Right kidney (tissue), 9 donors: ENCODE results near the gene OSBPL9.

ENCODE experiments used
- DNase-seq: peaks from one replicate; pipeline ENCODE4 v3.0.0-alpha.2; 2016
- long read RNA-seq, 8 donors: transcript quantifications; one replicate each; lab custom pipeline, GENCODE V29; 2026

The OSBPL9 gene, protein sequence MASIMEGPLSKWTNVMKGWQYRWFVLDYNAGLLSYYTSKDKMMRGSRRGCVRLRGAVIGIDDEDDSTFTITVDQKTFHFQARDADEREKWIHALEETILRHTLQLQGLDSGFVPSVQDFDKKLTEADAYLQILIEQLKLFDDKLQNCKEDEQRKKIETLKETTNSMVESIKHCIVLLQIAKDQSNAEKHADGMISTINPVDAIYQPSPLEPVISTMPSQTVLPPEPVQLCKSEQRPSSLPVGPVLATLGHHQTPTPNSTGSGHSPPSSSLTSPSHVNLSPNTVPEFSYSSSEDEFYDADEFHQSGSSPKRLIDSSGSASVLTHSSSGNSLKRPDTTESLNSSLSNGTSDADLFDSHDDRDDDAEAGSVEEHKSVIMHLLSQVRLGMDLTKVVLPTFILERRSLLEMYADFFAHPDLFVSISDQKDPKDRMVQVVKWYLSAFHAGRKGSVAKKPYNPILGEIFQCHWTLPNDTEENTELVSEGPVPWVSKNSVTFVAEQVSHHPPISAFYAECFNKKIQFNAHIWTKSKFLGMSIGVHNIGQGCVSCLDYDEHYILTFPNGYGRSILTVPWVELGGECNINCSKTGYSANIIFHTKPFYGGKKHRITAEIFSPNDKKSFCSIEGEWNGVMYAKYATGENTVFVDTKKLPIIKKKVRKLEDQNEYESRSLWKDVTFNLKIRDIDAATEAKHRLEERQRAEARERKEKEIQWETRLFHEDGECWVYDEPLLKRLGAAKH
- long read RNA-seq, donor 1, transcript OSBPL9-222 (21 exons, 2,210 nt) = major isoform, 6 of 15 reads
- long read RNA-seq, donor 1, partial matches to known transcripts = 0 of 15 reads
- long read RNA-seq, donor 1, other reads (novel, unspliced or antisense) = 0 of 15 reads
- long read RNA-seq, donor 2, partial matches to known transcripts = 45 of 53 reads
- long read RNA-seq, donor 2, other reads (novel, unspliced or antisense) = 0 of 53 reads
- long read RNA-seq, donor 3, partial matches to known transcripts = 52 of 74 reads
- long read RNA-seq, donor 3, other reads (novel, unspliced or antisense) = 14 of 74 reads
- long read RNA-seq, donor 4, partial matches to known transcripts = 106 of 145 reads
- long read RNA-seq, donor 4, other reads (novel, unspliced or antisense) = 28 of 145 reads
- long read RNA-seq, donor 5, partial matches to known transcripts = 130 of 153 reads
- long read RNA-seq, donor 5, other reads (novel, unspliced or antisense) = 12 of 153 reads
- long read RNA-seq, donor 6, transcript OSBPL9-203 (24 exons, 2,893 nt) = major isoform, 6 of 134 reads
- long read RNA-seq, donor 6, partial matches to known transcripts = 103 of 134 reads
- long read RNA-seq, donor 6, other reads (novel, unspliced or antisense) = 20 of 134 reads
- long read RNA-seq, donor 7, partial matches to known transcripts = 256 of 269 reads
- long read RNA-seq, donor 7, other reads (novel, unspliced or antisense) = 5 of 269 reads
- long read RNA-seq, donor 8, partial matches to known transcripts = 90 of 108 reads
- long read RNA-seq, donor 8, other reads (novel, unspliced or antisense) = 10 of 108 reads

DNA sequence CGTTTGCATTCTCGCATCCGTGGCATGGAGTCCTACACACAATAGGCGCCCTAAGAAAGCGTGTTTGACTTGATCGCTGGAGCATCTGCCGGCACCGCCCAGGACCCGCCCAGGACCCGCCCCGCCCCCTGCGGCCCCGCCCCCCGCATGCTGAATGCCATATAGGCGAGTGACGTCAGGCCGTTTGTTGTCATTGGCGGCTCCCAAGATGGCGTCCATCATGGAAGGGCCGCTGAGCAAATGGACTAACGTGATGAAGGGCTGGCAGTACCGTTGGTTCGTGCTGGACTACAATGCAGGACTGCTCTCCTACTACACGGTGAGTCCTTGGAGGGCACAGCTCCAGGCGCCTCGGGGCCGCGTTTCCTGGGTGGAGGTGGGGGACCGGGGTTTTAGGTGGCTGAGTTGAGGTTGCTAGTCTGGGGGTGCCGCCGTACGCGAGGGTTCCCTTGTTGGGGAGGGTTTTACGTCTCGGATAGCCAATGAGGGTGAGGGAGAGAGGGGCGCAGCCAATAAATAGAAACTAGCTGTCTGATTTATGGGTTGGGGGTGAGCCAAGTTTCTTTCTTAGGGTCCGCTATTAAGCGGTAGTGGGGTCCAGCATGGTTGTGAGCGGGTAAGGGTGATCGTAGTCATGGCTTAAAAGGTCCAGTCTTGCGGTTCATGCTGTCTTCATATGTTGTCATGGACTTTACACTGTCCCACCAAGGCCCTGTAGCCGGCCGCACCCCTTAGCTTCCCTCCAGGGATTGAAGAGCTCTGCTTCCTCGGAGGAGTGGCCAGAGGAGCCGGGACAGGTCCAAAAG is at the start of gene OSBPL9:
Gene OSBPL9 (plus strand): TSS at position 190 of the 806 bp plus-strand sequence. CDS start 19 bp downstream, at position 209.
- DNase-seq = peak; percentile 98

DNA sequence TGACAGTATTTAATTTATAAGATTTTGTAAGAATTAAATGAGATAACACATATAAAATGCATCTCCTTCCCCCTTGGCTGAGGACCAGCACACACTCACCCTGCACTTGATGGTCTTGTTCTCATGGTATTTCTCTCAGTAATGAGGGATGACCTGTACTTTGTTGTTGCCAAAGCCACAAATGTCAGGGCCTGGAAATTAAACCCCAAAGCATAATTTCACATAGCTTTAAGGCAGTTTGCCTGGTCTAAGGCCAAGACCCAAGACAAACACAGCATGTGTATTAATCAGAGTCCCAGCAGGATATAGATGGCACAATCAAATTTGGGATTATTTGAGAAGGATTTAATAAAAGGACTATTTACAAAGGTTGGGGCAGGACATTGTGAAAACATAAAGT is 49.2 kb upstream of the OSBPL9 start:
- no peak for DNase-seq

DNA sequence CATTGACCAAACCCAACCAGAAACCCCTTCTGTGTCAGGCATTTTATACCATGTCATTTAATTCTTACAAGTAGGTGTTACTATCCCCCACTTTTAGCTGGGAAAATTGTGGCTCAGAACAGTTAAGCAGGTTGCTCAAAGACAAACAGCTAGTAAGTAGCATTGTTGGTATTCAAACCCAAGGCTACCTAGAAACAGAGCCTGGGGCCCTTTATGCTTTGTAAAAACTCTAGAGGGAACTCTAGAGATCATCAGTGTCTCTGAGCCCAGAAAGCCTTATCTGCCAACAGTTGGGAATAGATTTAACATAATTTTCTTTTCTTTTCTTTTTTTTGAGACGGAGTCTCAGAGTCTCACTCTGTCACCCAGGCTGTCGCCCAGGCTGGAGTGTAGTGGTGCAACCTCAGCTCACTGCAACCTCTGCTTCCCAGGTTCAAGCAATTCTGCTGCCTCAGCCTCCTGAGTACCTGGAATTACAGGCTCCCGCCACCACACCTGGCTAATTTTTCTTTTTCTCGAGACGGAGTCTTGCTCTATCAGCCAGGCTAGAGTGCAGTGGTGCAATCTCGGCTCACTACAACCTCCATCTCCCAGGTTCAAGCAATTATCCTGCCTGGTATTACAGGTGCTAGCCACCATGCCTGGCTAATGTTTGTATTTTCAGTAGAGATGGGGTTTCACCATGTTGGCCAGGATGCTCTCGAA is 48.5 kb upstream of the OSBPL9 start:
- DNase-seq = no peak

DNA sequence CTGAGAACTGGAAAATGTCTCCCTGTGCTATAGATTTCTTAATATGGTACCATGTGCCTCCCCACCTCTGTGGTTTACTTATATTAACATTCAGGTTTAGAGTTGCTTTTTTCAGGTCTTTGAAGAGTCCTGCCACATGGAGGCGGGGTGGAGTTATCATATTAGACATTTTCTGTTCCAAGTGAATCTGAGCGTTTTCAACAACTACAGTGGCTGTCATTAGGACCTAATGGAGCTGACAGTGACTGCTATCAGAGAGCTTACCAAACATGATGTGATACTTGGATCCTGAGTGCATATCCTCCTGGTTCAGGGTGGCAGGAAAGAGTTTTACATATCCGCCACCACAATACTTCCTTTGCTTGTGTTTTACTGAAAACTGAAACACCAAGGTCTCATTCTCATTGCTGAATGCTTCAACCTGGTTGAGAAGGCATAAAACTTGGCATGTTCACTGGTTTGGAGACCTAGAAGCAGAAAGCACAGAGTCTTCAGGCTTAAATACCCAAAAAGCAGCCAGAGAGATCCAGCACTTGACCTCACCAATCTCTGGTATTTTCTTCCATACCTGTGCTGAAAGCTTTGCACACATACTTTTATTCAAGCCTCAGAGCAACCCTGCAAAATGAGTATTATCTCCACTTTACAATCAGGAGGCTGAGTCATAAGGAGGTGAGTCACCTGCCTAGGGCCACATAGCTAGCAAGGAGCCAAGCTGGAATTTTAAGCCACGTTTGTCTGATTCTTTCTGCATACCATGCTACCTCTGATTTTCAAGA is 47.4 kb upstream of the OSBPL9 start:
- no peak for DNase-seq

DNA sequence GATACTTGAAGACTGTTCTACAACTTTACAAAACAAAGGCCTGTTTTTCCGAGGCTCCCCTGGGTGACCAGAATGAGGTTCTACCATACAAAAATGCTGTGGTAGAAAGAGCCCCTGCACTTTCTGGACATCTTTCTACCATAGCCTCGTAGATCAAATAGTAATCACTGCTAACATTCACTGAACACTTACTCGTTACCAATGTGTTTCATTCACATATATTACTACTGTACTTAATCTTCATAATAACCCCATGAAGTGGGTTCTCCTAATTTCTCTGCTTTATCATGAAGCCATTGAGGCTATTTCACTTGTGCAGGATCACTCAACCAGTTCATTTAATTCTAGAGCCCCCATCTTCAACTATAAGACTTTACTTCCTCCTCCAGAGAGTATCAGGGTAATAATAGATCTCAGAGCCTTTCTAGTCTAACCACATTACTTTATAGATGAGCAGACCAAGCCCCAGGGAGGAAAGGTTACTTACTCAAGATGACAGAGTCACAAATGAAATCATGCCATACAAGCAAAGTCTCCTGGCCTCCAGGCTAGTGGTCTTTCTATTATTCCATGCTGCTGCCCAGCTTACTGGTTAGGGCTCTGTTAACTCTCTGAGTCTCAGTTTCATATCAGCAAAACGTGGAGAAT is 46.7 kb upstream of the OSBPL9 start:
- DNase-seq = no peak

DNA sequence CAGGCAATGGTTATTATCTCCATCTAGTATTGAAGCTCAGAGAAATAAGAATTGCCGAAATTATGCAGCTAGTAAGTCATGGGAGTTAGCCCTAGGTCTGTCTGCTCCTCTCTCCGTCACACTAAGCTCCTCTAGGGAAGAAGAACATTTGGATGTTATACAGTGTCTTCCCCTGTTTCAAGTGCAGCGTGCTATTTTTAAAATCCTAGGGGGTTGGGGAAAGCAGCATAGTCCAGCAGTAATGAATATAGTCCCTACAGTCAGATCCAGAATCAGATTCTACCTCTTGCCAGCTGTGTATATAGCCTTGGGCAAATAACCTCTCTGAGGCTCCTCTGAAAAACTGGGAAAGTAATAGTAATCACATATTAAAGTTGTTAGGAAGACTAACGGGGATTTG is 44.5 kb upstream of the OSBPL9 start:
- no peak for DNase-seq

DNA sequence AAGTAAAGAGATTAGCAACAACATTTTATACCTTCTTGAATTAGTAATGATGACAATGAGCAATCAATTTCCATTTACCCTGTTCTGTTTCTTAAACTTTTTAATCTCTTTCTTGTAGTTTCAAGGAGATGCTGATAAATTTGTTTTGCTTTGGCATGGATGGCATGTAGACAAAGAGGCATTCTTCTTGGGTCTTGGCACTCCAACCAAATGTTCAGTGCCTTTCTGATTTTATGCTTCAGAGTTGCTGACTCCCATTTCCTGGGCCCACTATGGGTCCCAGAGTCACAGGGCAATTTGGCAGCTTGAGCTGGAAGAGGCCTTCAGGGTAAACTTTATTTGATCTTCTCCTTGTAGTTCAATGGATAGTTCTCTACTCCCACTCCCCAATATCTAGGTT is 42.1 kb upstream of the OSBPL9 start:
- no peak for DNase-seq

DNA sequence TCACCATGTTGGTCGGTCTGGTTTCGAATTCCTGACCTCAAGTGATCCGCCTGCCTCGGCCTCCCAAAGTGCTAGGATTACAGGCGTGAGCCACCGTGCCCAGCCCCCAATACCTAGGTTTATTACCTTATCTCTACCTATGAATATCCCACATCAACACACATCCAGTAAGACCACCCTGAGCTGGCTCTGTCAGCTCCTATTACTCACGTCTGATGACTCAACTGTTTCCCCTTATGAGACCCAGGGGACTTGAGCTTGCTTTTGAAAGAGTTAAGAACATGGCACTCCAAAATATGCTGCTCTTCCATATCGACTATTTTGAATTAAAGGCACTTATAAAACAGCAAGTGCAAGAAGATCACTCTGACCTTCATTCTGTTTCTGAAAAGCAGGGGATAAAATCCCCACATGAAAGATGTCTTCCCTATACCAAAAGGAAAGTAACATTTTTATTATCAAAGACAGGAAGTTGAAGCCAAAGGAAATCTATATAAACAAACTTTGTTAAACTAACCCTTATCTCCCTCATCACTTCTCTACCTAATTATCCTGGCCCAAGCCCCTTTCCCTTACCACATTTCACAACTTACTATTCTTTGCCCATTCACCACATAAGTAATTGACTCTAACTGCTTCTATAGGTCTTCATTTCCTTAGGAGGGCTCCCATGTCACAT is 41.3 kb upstream of the OSBPL9 start:
- DNase-seq = no peak

DNA sequence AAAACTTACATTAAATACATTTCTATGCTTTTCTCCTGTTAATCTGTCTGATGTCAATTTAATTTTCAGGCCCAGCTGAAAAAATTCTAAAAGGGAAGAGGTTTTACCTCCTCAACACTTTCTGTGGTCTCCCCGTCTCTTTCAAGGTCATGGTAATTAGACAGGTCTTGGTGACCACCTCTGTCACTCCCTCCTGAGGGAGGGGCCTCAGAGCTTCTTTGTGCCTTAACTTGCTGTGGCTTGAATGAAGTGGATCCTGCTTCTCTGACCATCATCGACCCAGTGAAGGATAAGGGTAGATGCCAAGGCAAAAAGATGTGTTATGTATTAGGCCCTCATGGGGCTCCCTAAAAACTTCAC is 40.8 kb upstream of the OSBPL9 start:
- DNase-seq = no peak

DNA sequence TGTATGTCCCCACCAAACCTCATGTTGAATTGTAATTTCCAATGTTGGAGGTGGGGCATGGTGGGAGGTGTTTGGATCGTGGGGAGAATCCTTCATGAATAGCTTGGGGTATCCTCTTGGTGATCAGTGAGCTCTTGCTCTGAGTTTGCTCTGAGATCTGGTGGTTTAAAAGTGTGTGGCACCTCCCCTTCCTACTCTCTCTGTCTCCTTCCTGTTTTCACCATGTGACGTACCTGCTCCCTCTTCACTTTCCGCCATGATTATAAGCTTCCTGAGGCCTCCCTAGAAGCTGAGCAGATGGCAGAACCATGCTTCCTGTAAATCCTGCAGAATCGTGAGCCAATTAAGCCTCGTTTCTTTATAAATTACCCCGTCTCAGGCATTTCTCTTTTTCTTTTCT is 40.0 kb upstream of the OSBPL9 start:
- no peak for DNase-seq

DNA sequence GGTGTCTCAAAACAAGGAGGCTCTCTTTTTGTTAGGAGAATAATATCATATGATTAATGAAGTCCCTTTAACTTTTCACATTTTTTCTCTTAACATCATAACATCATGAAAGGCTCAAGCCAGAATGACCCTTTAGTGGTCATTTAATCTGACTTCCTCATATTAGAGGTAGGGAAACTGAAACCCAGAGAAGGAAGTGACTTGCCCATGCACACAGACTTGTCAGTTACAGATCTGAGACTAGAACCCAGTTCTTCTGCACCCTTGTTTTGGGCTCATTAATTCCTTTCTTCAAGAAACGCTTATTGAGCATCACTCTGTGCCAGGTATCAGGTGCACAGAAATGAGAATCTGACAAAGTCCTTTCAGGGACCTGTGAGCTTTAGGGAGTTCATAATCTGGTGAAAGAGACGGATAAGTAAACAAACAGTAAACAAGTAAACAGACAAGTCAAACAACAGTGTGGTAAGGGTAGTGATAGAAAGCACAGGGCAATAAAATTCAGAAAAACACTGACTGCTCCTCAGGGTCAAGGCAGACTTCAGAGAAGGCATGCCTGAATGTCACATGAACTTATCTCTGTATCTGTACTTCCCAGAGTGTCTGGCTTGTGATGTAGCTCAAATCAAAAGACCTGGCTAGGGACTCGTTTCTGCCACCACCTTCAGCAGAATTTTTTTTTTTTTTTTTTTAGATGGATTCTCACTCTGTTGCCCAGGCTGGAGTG is 38.3 kb upstream of the OSBPL9 start:
- DNase-seq = no peak

DNA sequence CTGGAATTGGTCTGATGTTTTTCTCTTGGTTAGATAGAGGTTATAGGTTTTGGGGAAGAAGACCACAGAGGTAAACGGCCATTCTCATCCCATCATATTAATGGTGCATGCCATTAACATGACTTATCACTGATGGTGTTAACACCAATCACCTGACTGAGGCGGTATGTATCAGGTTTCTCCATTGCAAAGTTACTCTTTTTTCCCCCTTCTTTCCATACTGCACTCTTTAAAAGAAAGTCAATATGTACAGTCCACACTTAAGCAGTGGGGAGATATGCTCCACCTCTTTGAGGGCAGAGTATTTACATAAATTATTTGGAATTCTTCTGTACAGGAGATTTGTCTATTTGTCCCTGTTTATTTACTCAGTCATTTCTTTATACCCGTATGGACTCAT is 35.7 kb upstream of the OSBPL9 start:
- DNase-seq = no peak

DNA sequence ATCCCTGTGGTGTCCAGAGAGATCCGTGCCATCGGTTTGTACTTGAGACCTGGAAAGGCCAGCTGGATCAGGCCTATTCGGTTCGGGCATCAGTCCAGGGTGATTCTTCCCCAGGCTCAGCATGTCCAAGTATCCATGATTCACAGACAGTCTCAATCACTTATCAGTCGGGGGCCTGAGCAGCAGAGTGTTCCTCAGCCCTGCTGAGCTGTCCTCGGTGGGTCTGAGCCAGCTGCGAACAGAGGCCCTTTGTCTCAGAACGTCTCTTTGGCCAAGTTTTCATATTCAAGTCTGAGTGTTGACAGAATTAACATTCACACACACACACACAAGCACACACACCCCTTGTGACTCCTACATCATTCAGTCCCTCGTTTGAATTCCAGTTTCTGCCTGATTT is 33.4 kb upstream of the OSBPL9 start:
- DNase-seq = no peak

DNA sequence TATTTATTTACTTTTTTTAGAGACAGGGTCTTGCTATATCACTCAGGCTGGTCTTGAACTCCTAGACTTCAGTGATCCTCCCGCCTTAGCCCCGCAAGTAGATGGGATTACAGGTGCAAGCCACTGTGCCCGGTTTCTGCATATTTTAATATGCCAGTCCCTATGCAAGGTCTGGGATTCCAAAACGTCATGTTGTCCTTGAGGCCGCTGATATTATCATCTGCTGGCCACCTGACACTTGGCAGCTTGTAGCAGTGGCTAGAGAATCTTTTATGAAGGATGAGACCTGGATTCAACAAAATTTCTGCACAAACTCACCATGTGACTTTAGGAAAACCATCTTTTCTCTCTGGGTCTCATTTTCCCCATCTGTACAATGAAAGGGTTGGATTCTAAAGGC is 32.9 kb upstream of the OSBPL9 start:
- DNase-seq = no peak

DNA sequence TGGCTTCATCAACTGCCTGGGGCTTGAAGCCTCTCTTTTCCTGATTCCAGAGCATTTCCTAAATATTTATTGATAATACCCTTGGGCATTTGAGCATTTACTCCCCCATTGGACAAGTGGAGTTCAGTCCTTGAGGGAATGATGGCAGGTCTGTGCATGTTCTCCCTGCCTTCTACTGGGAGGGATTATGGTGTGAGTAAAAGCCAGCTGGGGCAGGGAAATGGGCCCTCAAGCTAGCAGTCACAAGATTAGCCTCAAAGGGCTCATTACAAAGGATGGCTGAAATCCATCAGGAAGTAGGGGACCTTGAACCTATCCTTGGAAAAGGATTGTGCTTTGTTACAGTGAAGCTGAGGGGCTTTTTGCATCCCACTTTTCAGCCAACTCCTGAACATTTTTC is 24.2 kb upstream of the OSBPL9 start:
- no peak for DNase-seq

DNA sequence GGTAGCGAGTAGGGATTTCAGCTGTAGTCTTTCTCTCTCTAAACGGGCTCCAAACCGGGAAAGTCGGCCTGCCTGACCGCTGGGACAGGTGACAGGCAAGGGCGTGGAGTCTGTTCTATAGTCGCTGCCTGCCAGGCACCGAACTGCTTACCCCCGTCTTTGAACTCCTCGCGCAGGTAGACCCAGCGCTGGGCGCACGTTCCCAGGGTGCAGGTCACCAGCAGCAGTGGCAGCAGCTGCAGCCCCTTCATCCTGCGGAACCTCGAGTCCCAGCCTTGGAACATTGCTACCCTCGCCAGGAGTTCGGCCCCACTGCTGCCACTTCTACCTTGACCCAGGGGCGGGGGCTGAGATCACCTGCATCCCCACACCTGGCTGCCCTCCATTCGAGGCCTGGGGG is 22.2 kb upstream of the OSBPL9 start:
- DNase-seq = no peak

DNA sequence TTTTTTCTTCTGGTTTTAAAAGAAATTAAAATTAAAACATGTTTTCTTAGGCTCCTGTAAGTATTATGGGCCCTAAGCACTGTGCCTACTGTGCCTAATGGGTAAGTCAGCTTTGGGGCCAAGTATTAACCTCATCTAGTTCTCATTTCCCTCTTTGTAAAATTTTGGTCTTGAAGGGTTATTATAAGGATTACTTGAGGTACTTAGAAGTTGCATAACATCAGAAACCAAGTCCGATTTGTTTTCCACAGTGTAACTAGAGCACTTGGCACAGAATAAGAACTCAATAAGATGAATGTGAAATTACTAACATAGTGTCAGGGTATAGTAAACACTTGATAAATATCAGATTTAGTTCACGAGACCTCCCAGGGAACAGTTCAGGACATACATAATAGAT is 16.4 kb upstream of the OSBPL9 start:
- DNase-seq = no peak

DNA sequence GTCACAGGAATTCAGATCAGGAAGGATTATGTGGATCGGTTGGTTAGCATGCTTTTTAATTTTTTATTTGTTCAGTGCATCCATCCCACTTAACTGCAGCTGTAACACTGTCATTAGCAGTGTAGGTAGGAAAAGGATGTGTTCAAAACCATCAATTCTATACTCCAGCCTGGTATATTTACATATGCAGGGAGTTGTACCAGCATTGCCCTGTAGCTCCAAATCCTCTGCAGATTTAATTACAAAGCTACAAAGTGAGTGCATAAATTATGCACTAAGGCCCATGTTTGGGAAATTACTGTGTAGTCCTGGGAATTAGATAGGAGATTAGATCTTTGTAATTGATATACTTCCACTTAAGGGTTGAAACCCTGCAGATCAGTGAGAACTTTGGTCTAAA is 15.9 kb upstream of the OSBPL9 start:
- DNase-seq = no peak
